ENCODE measurements around the gene SNAP47. TPM values are rescaled to one million over a fixed set of nuclear protein-coding genes. Genes with fewer than 3 reads are reported as not detected.

The SNAP47 gene
- polyA plus RNA-seq, 2 of the 4 experiments (the other 2 are of a cell fraction): 29.6 to 39.5 TPM

DNA sequence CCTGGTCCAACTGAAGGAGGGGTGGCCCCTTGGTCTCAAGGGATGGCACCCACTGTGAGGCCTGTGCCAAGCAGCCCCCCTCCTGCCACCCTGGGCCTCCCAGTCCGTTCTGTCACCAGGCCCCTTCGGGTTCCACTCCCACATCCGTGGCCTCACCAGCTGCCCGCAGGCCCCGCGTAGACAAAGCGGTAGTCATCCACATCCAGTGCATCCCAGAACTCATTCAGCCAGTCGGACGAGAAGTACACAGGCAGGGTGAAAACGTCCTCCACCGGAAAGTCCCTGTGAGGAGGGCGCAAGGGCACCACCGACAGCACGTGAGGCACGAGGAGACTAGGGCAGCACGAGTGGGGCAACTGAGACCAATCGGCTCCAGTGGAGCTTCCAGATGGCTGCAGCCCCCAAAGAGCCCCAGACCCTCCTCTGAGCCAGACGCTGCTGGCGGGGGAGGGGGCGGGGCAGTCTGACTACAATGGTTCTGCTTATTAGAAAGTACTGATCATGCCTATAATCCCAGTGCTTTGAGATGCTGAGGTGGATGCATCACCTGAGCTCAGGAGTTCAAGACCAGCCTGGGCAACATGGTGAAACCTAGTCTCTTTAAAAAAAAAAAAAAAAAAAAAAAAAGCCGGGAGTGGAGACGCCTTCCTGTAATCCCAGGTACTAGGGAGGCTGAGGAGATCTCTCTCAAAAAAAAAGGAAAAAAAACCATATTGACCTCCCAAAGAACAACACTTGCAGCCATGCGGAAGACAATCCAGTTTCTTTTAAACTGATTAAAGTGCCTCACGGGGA is 1.3 kb upstream of the SNAP47 start:
- DNase-seq (ENCODE audit: low read depth in 1 of 2, low spot score in 1 of 2): no peak
- Histone ChIP-seq H3K4me1 (peaks cover 17% of the 10 kb centered on the region; the same call in 2 of the 3 replicates), H3K4me2 (peak overlapping the region; percentile 93), H3K9me3 (no peaks in the 10 kb centered on the region), H3K4me3 (peak overlapping the region; percentile 88), H3K27ac (peak overlapping the region; percentile 93 to 98)
- ATAC-seq: no peak
- POLR2A ChIA-PET: interaction anchor here (0.6 to 1.3 kb wide), 2 partner anchors 54 to 1184 kb away, joined by 3 to 4 read pairs; no protein-coding TSS in a partner anchor
- WGBS (ENCODE audit: missing lambda C conversion rate): 73% methylated on average over 21 of the region's 24 CpGs
- no peak for FAIRE-seq
- TF ChIP-seq FOXS1 (CRISPR knock-in tag; IDR thresholded peaks at IDR 0.05) (no peak), ZSCAN20 (CRISPR knock-in tag; IDR thresholded peaks at IDR 0.05) (no peak), FOSB (CRISPR knock-in tag; IDR thresholded peaks at IDR 0.05) (no peak), NR3C1 (IDR thresholded peaks at IDR 0.05) (no peak), MAZ (IDR thresholded peaks at IDR 0.05; ENCODE audit: borderline replicate concordance, low read depth, low read length) (no peak), ZFP36 (IDR thresholded peaks at IDR 0.05; ENCODE audit: borderline replicate concordance, partially characterized antibody) (no peak), TFCP2L1 (CRISPR knock-in tag; IDR thresholded peaks at IDR 0.05) (no peak), RFX5 (IDR thresholded peaks at IDR 0.05) (no peak), CHD2 (IDR thresholded peaks at IDR 0.05; ENCODE audit: low read length, partially characterized antibody) (no peak), EP300 (IDR thresholded peaks at IDR 0.05) (no peak), HOXB5 (CRISPR knock-in tag; IDR thresholded peaks at IDR 0.05) (no peak), SMC3 (IDR thresholded peaks at IDR 0.05) (no peak), RAD21 (conservative IDR thresholded peaks at IDR 0.05 in 1 of 2, IDR thresholded peaks at IDR 0.05 in 1 of 2) (no peak), CBX8 (IDR thresholded peaks at IDR 0.05) (no peak), TP53 (CRISPR knock-in tag; IDR thresholded peaks at IDR 0.05) (no peak), POLR2AphosphoS2 (conservative IDR thresholded peaks at IDR 0.05; ENCODE audit: low read length) (no peak), RNF2 (IDR thresholded peaks at IDR 0.05; ENCODE audit: borderline replicate concordance, low read depth) (no peak), PHF8 (IDR thresholded peaks at IDR 0.05; ENCODE audit: borderline replicate concordance, low read depth) (no peak), ZC3H11A (IDR thresholded peaks at IDR 0.05) (no peak)
- TF ChIP-seq, protein P1, sequence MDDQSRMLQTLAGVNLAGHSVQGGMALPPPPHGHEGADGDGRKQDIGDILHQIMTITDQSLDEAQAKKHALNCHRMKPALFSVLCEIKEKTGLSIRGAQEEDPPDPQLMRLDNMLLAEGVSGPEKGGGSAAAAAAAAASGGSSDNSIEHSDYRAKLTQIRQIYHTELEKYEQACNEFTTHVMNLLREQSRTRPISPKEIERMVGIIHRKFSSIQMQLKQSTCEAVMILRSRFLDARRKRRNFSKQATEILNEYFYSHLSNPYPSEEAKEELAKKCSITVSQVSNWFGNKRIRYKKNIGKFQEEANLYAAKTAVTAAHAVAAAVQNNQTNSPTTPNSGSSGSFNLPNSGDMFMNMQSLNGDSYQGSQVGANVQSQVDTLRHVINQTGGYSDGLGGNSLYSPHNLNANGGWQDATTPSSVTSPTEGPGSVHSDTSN (IDR thresholded peaks at IDR 0.05): no peak
- CTCF ChIA-PET: interaction anchor here (0.6 to 1.1 kb wide), 2 partner anchors 29 to 71 kb away, joined by 3 to 5 read pairs; no protein-coding TSS in a partner anchor

DNA sequence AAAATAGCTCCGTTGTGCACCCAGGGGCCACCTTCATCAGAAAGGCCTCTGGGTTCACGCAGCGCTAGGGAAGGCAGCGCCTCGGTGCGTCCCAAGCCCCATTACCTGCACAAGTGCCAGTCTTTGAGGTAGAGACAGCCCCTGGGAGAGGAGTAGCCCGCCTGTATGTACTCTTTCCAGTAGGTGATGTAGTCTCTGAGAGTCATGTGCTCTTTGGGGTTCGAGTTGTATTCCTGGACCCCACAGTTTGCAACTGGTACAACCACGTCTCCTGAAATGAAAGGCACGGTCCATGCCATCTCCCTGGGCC is 734 bp upstream of the SNAP47 start:
- Histone ChIP-seq H3K4me2 (peak overlapping the region; percentile 93), H3K27ac (peak overlapping the region; percentile 93 to 98), H3K4me1 (peaks cover 15% of the 10 kb centered on the region; the same call in 2 of the 3 replicates), H3K4me3 (peak overlapping the region; percentile 88), H3K9me3 (no peaks in the 10 kb centered on the region)
- 8% methylated on average over 10 of the region's 10 CpGs for WGBS (ENCODE audit: missing lambda C conversion rate)
- peak; percentile 4 to 5; a peak in 5 of 6 replicates for ATAC-seq
- TF ChIP-seq TP53 (CRISPR knock-in tag; IDR thresholded peaks at IDR 0.05) (no peak), SREBF2 (IDR thresholded peaks at IDR 0.05) (no peak), HOXB13 (CRISPR knock-in tag; IDR thresholded peaks at IDR 0.05; ENCODE audit: low read depth) (no peak), HOXA7 (CRISPR knock-in tag; IDR thresholded peaks at IDR 0.05) (no peak), RNF2 (IDR thresholded peaks at IDR 0.05; ENCODE audit: borderline replicate concordance, low read depth) (no peak), FOSL2 (IDR thresholded peaks at IDR 0.05) (no peak), FOSL2 (CRISPR knock-in tag; IDR thresholded peaks at IDR 0.05) (no peak), JUN (IDR thresholded peaks at IDR 0.05) (no peak), RFX5 (IDR thresholded peaks at IDR 0.05) (no peak), CBX2 (IDR thresholded peaks at IDR 0.05; ENCODE audit: borderline replicate concordance, low read depth) (no peak), EP300 (IDR thresholded peaks at IDR 0.05) (no peak), MAZ (IDR thresholded peaks at IDR 0.05; ENCODE audit: borderline replicate concordance, low read depth, low read length) (no peak), POLR2AphosphoS2 (conservative IDR thresholded peaks at IDR 0.05; ENCODE audit: low read length) (no peak)
- TF ChIP-seq, protein P2, sequence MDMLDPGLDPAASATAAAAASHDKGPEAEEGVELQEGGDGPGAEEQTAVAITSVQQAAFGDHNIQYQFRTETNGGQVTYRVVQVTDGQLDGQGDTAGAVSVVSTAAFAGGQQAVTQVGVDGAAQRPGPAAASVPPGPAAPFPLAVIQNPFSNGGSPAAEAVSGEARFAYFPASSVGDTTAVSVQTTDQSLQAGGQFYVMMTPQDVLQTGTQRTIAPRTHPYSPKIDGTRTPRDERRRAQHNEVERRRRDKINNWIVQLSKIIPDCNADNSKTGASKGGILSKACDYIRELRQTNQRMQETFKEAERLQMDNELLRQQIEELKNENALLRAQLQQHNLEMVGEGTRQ (IDR thresholded peaks at IDR 0.05): no peak
- TF ChIP-seq, protein P3, sequence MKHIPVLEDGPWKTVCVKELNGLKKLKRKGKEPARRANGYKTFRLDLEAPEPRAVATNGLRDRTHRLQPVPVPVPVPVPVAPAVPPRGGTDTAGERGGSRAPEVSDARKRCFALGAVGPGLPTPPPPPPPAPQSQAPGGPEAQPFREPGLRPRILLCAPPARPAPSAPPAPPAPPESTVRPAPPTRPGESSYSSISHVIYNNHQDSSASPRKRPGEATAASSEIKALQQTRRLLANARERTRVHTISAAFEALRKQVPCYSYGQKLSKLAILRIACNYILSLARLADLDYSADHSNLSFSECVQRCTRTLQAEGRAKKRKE (CRISPR knock-in tag; IDR thresholded peaks at IDR 0.05; ENCODE audit: low read depth): no peak
- TF ChIP-seq, protein P4, sequence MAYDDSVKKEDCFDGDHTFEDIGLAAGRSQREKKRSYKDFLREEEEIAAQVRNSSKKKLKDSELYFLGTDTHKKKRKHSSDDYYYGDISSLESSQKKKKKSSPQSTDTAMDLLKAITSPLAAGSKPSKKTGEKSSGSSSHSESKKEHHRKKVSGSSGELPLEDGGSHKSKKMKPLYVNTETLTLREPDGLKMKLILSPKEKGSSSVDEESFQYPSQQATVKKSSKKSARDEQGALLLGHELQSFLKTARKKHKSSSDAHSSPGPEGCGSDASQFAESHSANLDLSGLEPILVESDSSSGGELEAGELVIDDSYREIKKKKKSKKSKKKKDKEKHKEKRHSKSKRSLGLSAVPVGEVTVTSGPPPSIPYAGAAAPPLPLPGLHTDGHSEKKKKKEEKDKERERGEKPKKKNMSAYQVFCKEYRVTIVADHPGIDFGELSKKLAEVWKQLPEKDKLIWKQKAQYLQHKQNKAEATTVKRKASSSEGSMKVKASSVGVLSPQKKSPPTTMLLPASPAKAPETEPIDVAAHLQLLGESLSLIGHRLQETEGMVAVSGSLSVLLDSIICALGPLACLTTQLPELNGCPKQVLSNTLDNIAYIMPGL (CRISPR knock-in tag; IDR thresholded peaks at IDR 0.05; ENCODE audit: borderline replicate concordance): no peak
- TF ChIP-seq, protein P5, sequence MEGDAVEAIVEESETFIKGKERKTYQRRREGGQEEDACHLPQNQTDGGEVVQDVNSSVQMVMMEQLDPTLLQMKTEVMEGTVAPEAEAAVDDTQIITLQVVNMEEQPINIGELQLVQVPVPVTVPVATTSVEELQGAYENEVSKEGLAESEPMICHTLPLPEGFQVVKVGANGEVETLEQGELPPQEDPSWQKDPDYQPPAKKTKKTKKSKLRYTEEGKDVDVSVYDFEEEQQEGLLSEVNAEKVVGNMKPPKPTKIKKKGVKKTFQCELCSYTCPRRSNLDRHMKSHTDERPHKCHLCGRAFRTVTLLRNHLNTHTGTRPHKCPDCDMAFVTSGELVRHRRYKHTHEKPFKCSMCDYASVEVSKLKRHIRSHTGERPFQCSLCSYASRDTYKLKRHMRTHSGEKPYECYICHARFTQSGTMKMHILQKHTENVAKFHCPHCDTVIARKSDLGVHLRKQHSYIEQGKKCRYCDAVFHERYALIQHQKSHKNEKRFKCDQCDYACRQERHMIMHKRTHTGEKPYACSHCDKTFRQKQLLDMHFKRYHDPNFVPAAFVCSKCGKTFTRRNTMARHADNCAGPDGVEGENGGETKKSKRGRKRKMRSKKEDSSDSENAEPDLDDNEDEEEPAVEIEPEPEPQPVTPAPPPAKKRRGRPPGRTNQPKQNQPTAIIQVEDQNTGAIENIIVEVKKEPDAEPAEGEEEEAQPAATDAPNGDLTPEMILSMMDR (IDR thresholded peaks at IDR 0.05): no peak
- no peak for DNase-seq (ENCODE audit: low read depth in 1 of 2, low spot score in 1 of 2)
- no peak for FAIRE-seq
- ChIA-PET POLR2A (interaction anchor here (0.6 to 1.3 kb wide), 5 partner anchors 53 to 1661 kb away, joined by 3 to 5 read pairs (median 3); partner anchors contain the start of gene WNT9A), CTCF (interaction anchor here (1.1 kb wide), 1 partner anchor 28 kb away, joined by 5 read pairs; no protein-coding TSS in a partner anchor)
